ENCODE results near the gene PIANP.

Gene PIANP

DNA sequence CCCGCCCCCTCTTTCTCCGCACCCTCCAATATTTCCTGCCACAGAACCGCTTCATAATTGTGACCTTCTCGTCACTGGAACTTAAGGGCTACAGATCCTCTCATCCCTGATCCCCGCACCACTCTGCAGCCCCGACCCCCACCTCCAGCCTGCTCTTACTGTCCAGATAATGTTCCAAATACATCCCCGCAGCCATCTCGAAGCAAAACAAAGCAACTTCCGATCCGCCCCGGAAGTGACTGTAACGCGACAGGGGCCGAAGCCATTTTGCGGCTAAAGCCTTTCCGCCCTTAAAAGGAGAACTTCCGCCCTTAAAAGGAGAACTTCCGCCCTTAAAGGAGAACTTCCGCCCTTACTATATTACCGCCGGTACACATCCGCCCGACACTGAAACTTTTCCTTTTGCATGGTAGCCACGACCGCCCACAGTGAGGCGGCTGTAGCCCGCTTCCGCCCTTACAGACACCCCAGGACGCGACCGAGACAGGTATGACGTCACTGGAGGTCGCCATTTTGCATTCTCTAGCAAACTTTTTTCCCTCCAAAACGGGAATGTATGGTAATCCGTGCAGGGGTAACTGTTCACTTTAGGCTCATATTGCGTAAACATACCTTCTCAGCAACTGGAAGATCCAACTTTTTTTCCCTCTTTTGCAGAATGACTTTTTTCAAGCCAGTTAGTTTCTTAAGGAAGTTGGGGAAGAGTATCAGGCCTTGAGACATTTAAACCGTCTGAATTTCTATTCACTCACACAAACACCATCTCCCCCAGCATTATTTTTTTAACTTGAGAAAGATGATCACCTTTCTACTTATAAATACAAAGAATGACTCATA is 37.5 kb downstream of the PIANP start, which contains the start of gene ING4:
TSS of gene ING4 (minus strand) at position 214 of the 837 bp plus-strand sequence. CDS start at position 196, 18 bp downstream.
- H3K9ac ChIP-seq (ENCODE audit: low read length) = peak within 1 kb of the TSS; percentile 82
- peak within 1 kb of the TSS; percentile 86 for H3K4me3 ChIP-seq (ENCODE audit: low read length)
- H3K4me1 ChIP-seq (ENCODE audit: control insufficient read depth, insufficient read depth, low read length) = peaks cover 9% of the 10 kb centered on the region
- peak; percentile 99 for DNase-seq (ENCODE audit: low read depth)
- peaks cover 21% of the 10 kb centered on the region for H3K36me3 ChIP-seq (ENCODE audit: control insufficient read depth, insufficient read depth, low read length, severe bottlenecking)
- H3K9me3 ChIP-seq (ENCODE audit: control insufficient read depth, low read length) = no peaks in the 10 kb centered on the region
- no peaks in the 10 kb centered on the region for H3K27me3 ChIP-seq (replicated peaks; ENCODE audit: control insufficient read depth, insufficient read depth, low read length)

DNA sequence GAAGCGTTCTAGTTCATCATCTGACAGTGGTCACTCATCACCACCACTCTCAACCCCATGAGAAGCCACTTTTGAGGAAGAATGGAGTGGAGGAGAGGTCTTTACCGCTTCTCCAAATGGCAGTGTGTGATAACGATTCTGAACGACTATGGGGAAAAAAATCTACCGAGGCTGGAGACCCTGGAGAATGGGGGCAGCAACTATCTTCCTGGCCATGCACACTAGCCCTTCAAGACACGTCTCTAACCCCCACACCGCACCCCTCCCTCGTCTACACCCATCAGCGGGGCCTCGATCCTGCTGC is 38.1 kb downstream of the PIANP start:
- H3K9me3 ChIP-seq (ENCODE audit: control insufficient read depth, low read length) = no peaks in the 10 kb centered on the region
- H3K4me1 ChIP-seq (ENCODE audit: control insufficient read depth, insufficient read depth, low read length) = peaks cover 9% of the 10 kb centered on the region
- peak overlapping the region; percentile 86 for H3K4me3 ChIP-seq (ENCODE audit: low read length)
- H3K9ac ChIP-seq (ENCODE audit: low read length) = peak overlapping the region; percentile 82
- no peaks in the 10 kb centered on the region for H3K27me3 ChIP-seq (replicated peaks; ENCODE audit: control insufficient read depth, insufficient read depth, low read length)
- peaks cover 15% of the 10 kb centered on the region for H3K36me3 ChIP-seq (ENCODE audit: control insufficient read depth, insufficient read depth, low read length, severe bottlenecking)
- DNase-seq (ENCODE audit: low read depth) = peak; percentile 4

- H3K36me3 ChIP-seq (ENCODE audit: control insufficient read depth, insufficient read depth, low read length, severe bottlenecking) = peaks cover 54% of the 10 kb centered on the region
Observed at GRCh38 chr12:6653987-6654386, 46.6 kb downstream of the PIANP start.

DNA sequence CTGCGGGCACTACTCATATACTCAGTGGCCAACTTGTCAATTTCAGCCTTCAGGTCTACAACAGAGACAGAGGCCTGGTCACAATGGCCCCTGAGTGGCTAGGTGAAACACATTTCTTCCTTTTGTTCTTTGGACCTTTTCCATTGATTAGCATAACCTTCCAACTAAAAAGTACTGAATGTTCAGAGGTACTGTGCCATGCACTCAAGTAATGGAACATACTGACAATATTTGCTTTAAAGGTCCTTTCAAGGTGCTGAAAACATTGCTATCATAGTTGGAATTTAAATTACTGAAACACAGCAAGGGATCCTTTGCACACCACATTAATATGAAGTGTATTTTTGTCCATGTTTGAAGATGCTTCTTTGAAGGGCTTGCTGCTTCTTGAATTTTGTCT is 47.3 kb downstream of the PIANP start:
- no peak for DNase-seq (ENCODE audit: low read depth)
- H3K36me3 ChIP-seq (ENCODE audit: control insufficient read depth, insufficient read depth, low read length, severe bottlenecking) = peaks cover 54% of the 10 kb centered on the region
- no peaks in the 10 kb centered on the region for H3K4me1 ChIP-seq (ENCODE audit: control insufficient read depth, insufficient read depth, low read length)
- H3K9me3 ChIP-seq (ENCODE audit: control insufficient read depth, low read length) = no peaks in the 10 kb centered on the region
- H3K4me3 ChIP-seq (ENCODE audit: low read length) = no peak overlapping the region
- H3K27me3 ChIP-seq (replicated peaks; ENCODE audit: control insufficient read depth, insufficient read depth, low read length) = no peaks in the 10 kb centered on the region
- H3K9ac ChIP-seq (ENCODE audit: low read length) = no peak overlapping the region

More at GRCh38 chr12:6653987-6654386, 46.6 kb downstream of the PIANP start:
- Histone ChIP-seq H3K27me3 (replicated peaks; ENCODE audit: control insufficient read depth, insufficient read depth, low read length) (no peaks in the 10 kb centered on the region), H3K4me1 (ENCODE audit: control insufficient read depth, insufficient read depth, low read length) (no peaks in the 10 kb centered on the region), H3K4me3 (ENCODE audit: low read length) (no peak overlapping the region), H3K9ac (ENCODE audit: low read length) (no peak overlapping the region), H3K9me3 (ENCODE audit: control insufficient read depth, low read length) (no peaks in the 10 kb centered on the region)
- no peak for DNase-seq (ENCODE audit: low read depth)

GRCh38 chr12:6652391-6652790 is 48.2 kb downstream of the PIANP start:
- Histone ChIP-seq H3K9ac (ENCODE audit: low read length) (no peak overlapping the region), H3K4me3 (ENCODE audit: low read length) (no peak overlapping the region), H3K27me3 (replicated peaks; ENCODE audit: control insufficient read depth, insufficient read depth, low read length) (no peaks in the 10 kb centered on the region), H3K36me3 (ENCODE audit: control insufficient read depth, insufficient read depth, low read length, severe bottlenecking) (peaks cover 52% of the 10 kb centered on the region), H3K9me3 (ENCODE audit: control insufficient read depth, low read length) (no peaks in the 10 kb centered on the region), H3K4me1 (ENCODE audit: control insufficient read depth, insufficient read depth, low read length) (no peaks in the 10 kb centered on the region)
- DNase-seq (ENCODE audit: low read depth) = no peak

DNA sequence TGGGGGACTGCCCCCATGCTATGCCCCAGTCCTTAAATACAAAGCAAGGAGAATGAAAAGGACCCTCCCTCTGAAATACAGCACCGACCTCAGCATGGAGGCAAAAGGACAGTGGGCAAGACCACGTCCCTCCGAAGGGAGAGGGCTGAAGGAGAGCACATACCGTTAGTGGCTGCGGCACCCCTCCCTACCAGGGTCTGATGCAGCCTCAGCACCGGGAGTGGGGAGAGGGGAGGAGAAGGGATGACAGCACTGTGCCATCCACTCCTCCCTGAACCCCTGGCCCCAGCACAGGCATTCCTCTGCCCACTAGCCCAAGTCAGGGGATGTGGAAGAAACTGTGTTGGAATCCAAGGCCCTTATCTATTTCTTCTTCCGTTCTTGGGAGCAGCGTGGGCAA is 49.8 kb downstream of the PIANP start:
- no peak overlapping the region for H3K4me3 ChIP-seq (ENCODE audit: low read length)
- H3K36me3 ChIP-seq (ENCODE audit: control insufficient read depth, insufficient read depth, low read length, severe bottlenecking) = peaks cover 42% of the 10 kb centered on the region
- H3K4me1 ChIP-seq (ENCODE audit: control insufficient read depth, insufficient read depth, low read length) = no peaks in the 10 kb centered on the region

GRCh38 chr12:6647083-6647604 is 53.5 kb downstream of the PIANP start, which contains the start of gene ACRBP:
TSS of gene ACRBP (minus strand) at chr12:6647432. CDS start at chr12:6647366, 66 bp downstream.
- H3K9ac ChIP-seq (ENCODE audit: low read length) = peak within 1 kb of the TSS; percentile 77
- peaks cover 1% of the 10 kb centered on the region for H3K27me3 ChIP-seq (replicated peaks; ENCODE audit: control insufficient read depth, insufficient read depth, low read length)
- H3K9me3 ChIP-seq (ENCODE audit: control insufficient read depth, low read length) = peaks cover 39% of the 10 kb centered on the region
- peak; percentile 73 for DNase-seq (ENCODE audit: low read depth)
- peaks cover 19% of the 10 kb centered on the region for H3K36me3 ChIP-seq (ENCODE audit: control insufficient read depth, insufficient read depth, low read length, severe bottlenecking)
- H3K4me1 ChIP-seq (ENCODE audit: control insufficient read depth, insufficient read depth, low read length) = no peaks in the 10 kb centered on the region
- peak within 1 kb of the TSS; percentile 76 for H3K4me3 ChIP-seq (ENCODE audit: low read length)

More for the DNA sequence above, 49.8 kb downstream of the PIANP start:
- no peaks in the 10 kb centered on the region for H3K27me3 ChIP-seq (replicated peaks; ENCODE audit: control insufficient read depth, insufficient read depth, low read length)
- DNase-seq (ENCODE audit: low read depth) = no peak
- no peak overlapping the region for H3K9ac ChIP-seq (ENCODE audit: low read length)
- peaks cover 6% of the 10 kb centered on the region for H3K9me3 ChIP-seq (ENCODE audit: control insufficient read depth, low read length)

GRCh38 chr12:6646276-6647082 is 54.1 kb downstream of the PIANP start:
- Histone ChIP-seq H3K9ac (ENCODE audit: low read length) (peak overlapping the region; percentile 77), H3K36me3 (ENCODE audit: control insufficient read depth, insufficient read depth, low read length, severe bottlenecking) (peaks cover 15% of the 10 kb centered on the region), H3K27me3 (replicated peaks; ENCODE audit: control insufficient read depth, insufficient read depth, low read length) (peaks cover 8% of the 10 kb centered on the region), H3K4me1 (ENCODE audit: control insufficient read depth, insufficient read depth, low read length) (no peaks in the 10 kb centered on the region), H3K4me3 (ENCODE audit: low read length) (peak overlapping the region; percentile 76), H3K9me3 (ENCODE audit: control insufficient read depth, low read length) (peaks cover 46% of the 10 kb centered on the region)
- no peak for DNase-seq (ENCODE audit: low read depth)

GRCh38 chr12:6644903-6645302 is 55.7 kb downstream of the PIANP start:
- no peak for DNase-seq (ENCODE audit: low read depth)
- Histone ChIP-seq H3K4me1 (ENCODE audit: control insufficient read depth, insufficient read depth, low read length) (no peaks in the 10 kb centered on the region), H3K4me3 (ENCODE audit: low read length) (no peak overlapping the region), H3K9me3 (ENCODE audit: control insufficient read depth, low read length) (peaks cover 56% of the 10 kb centered on the region), H3K9ac (ENCODE audit: low read length) (no peak overlapping the region), H3K36me3 (ENCODE audit: control insufficient read depth, insufficient read depth, low read length, severe bottlenecking) (peaks cover under 1% of the 10 kb centered on the region), H3K27me3 (replicated peaks; ENCODE audit: control insufficient read depth, insufficient read depth, low read length) (peaks cover 10% of the 10 kb centered on the region)

GRCh38 chr12:6644257-6644596 is 56.4 kb downstream of the PIANP start:
- peaks cover 56% of the 10 kb centered on the region for H3K9me3 ChIP-seq (ENCODE audit: control insufficient read depth, low read length)
- no peak overlapping the region for H3K9ac ChIP-seq (ENCODE audit: low read length)
- peaks cover 13% of the 10 kb centered on the region for H3K27me3 ChIP-seq (replicated peaks; ENCODE audit: control insufficient read depth, insufficient read depth, low read length)
- DNase-seq (ENCODE audit: low read depth) = no peak
- no peaks in the 10 kb centered on the region for H3K36me3 ChIP-seq (ENCODE audit: control insufficient read depth, insufficient read depth, low read length, severe bottlenecking)
- no peak overlapping the region for H3K4me3 ChIP-seq (ENCODE audit: low read length)
- no peaks in the 10 kb centered on the region for H3K4me1 ChIP-seq (ENCODE audit: control insufficient read depth, insufficient read depth, low read length)
